Stomach (tissue), 4 donors: Measurements from ENCODE around the gene ZDBF2.

Source experiments
- POLR2A ChIP-seq, 4 donors: fragments of 450-650 bp; IDR thresholded peaks; one replicate each; pipeline ENCODE4 v1.6.1; 2016; ENCODE audit warnings: antibody characterized with exemption in 4 of 4, control low read depth in 2 of 4, mild to moderate bottlenecking in 1 of 4, moderate library complexity in 1 of 4
- TF ChIP-seq, protein P1 (sequence below), 7 experiments: fragments of 450-650 bp in 4 of 7; fragments of 200-600 bp in 3 of 7; sonication (generic) in 3 of 7; IDR thresholded peaks; one replicate each; pipeline ENCODE4 v1.5.1; 2016 to 2019; ENCODE audit warnings: antibody characterized with exemption in 7 of 7, control low read depth in 2 of 7, mild to moderate bottlenecking in 1 of 7

DNA sequence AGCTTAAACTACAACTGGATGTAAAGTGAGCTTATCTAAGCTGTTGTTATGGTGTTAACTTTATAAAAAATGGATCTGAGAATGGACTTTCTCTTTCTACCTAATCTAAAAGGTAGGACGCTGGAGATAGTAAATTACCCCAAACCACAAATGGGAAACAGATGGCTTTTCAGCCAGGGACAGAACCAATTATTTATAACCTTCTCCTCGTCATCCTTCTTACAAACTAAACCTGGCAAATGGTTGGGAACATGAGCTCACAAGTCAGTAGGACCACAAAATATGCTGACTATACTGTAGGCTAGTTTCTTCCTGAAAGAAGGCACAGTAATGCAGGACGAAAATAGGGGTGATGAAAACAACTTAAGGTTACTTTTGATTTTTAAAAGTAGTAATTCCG is 32.7 kb upstream of the ZDBF2 start:
- TF ChIP-seq, protein P1, sequence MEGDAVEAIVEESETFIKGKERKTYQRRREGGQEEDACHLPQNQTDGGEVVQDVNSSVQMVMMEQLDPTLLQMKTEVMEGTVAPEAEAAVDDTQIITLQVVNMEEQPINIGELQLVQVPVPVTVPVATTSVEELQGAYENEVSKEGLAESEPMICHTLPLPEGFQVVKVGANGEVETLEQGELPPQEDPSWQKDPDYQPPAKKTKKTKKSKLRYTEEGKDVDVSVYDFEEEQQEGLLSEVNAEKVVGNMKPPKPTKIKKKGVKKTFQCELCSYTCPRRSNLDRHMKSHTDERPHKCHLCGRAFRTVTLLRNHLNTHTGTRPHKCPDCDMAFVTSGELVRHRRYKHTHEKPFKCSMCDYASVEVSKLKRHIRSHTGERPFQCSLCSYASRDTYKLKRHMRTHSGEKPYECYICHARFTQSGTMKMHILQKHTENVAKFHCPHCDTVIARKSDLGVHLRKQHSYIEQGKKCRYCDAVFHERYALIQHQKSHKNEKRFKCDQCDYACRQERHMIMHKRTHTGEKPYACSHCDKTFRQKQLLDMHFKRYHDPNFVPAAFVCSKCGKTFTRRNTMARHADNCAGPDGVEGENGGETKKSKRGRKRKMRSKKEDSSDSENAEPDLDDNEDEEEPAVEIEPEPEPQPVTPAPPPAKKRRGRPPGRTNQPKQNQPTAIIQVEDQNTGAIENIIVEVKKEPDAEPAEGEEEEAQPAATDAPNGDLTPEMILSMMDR (IDR thresholded peaks at IDR 0.05) = no peak
- no peak for TF ChIP-seq POLR2A (IDR thresholded peaks at IDR 0.05)
